T-helper 1 cell (primary cell): ENCODE results near the gene GTPBP4.
"Not testable (repeated sequence)": the region's sequence is repeated elsewhere in the genome, so short reads cannot be mapped to it uniquely, and the experiment has no call there.

Experiments
- DNase-seq, 5 donors: peaks; one replicate each; pipeline ENCODE4 v3.0.0-alpha.2; 2012 to 2020

The GTPBP4 gene

GRCh38 chr10:992871-993270 is 4.6 kb downstream of the GTPBP4 start:
- no peak for DNase-seq

GRCh38 chr10:994836-995558 is 6.8 kb downstream of the GTPBP4 start:
- DNase-seq, result no peak

- no peak for DNase-seq
Measured at GRCh38 chr10:995559-995926, 7.3 kb downstream of the GTPBP4 start.

- DNase-seq, result no peak
Measured at GRCh38 chr10:996031-996430, 7.8 kb downstream of the GTPBP4 start.

- DNase-seq, result no peak
Measured at GRCh38 chr10:997266-998022, 9.2 kb downstream of the GTPBP4 start.

DNA sequence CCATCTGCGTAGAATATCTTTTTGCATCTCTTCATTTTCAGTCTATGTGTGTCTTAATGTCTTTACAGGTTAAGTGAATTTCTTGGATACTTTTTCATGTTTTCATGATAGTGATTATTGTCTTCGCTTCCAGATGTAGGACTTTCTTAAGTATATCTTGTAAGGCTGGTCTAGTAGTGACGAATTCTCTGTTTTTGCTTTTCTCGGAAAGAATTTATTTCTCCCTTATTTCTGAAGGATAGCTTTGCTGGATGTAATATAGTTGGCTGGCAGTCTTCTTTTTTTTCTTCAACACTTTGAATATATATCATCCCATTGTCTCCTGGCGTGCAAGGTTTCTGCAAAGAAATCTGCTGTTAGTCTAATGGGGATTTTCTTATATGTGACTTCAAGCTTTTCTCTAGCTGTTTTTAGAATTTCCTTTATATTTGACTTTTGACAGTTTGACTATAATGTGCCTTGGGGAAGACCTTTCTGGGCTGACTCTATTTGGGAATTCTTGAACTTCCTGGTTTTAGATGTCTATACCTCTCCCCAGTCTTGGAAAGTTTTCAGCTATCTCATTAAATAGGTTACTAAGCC is 14.3 kb downstream of the GTPBP4 start:
- DNase-seq, result no peak

DNA sequence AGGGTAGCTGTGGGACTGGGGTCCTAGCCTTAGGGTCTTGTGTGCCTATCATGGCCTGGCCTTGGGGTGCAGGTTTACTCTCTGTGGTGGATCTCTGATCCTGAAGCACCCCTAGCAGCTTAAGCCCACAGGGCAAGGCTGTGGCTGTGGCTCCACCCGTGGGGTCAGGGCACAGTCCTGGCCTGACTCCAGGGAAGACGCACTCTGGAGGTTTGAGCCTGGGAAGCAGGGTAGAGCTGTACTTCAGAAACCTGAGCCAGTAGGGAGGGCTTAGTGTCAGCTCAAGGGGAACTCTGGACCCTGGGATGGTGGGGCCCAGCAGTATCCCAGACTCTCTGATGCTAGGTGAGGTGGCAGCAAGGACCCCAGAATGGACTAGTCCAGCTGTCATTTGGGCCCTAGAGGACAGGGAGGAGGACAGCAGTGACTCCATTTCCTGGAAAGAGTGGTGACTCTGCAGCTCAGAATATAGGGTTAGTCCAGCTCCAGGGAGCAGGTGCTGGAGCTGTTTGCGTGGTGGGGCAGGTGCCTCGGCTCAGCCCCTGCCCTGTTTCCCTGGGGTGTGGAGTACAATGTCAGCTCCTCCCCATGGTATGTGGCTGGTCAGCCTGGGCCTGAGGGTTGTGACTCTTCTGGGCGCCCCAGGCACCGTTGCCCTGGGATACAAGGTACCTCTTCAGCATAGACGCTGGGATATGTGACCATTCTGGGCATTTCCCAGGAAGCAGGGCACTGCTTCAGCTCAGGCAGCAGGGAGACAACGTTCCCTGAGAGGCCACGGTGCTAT is 15.8 kb downstream of the GTPBP4 start:
- DNase-seq, result no peak

- DNase-seq, result no peak
Measured at GRCh38 chr10:1006573-1006972, 18.3 kb downstream of the GTPBP4 start.

GRCh38 chr10:1007583-1007982 is 19.3 kb downstream of the GTPBP4 start:
- DNase-seq, result no peak

DNA sequence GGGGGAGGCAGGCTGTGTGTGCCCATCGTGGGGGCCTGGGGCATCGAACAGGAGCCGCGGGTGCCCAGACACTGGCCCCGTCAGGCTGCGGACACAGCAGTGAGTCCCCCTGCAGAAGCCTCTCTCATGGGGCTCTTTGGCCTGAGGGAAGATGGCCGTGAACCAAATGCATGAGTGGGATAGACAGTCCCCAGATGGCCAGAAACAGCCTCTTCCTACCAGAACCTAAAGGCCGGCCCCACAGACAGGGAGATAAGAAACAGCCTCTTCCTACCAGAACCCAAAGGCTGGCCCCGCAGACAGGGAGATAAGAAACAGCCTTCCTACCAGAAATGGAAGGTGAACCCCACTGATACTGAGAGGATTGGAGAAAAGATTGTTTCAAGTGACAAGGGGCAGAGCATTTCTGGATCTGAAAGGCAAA is 20.8 kb downstream of the GTPBP4 start:
- DNase-seq, result no peak

DNA sequence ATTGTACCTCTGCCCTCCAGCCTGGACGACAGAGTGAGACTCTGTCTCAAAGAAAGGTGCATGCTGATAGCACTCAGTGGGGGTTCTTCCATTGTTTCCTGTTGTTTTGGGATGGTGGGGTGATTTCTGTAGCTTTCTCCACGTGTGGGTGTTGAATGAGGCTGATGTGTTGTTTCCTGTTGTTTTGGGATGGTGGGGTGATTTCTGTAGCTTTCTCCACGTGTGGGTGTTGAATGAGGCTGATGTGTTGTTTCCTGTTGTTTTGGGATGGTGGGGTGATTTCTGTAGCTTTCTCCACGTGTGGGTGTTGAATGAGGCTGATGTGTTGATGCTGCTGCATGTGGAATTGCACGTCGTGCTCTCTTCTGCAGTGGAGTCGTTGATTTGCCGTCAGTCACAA is 21.7 kb downstream of the GTPBP4 start:
- not testable (repeated sequence) for DNase-seq

GRCh38 chr10:1010703-1011102 is 22.5 kb downstream of the GTPBP4 start:
- DNase-seq, result no peak

GRCh38 chr10:1011696-1012095 is 23.5 kb downstream of the GTPBP4 start:
- no peak for DNase-seq

DNA sequence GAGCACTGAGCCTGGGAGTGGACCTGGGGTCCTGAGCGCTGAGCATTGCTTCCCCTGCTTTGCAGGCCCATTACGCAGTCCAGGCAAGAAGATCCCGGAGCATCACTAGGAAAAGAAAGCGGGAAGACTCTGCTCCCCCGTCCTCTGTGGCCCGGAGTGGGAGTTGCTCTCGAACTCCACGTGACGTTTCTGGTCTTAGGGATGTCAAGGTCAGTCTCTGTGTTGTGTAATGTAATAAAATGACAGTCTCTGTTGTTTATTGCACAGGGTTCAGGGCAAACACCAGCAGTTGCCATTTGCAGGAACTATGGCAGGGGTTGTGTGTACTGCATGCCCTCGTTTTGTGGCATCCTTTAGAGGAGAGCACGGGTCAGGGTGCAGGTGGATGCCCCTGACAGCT is 27.5 kb downstream of the GTPBP4 start:
- no peak for DNase-seq

- no peak for DNase-seq
Measured at GRCh38 chr10:1019362-1019761, 31.1 kb downstream of the GTPBP4 start.

DNA sequence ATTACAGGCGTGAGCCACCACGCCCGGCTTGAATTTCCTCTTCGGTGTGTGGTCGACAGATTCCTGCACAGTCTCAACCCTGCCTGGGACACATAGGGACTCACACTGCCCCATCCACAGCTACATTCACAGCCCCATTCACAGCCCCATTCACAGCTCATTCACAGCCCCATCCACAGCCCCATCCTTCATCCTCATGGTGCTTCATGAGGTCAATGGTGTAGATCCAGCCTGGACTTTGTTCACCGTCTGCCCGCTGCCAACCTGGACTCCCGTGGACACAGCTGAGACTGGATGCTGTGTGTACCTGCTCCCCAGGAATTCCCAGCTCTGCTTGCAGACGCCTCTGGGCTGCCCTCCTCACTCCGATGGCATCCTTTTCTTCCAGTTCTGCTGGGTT is 32.2 kb downstream of the GTPBP4 start:
- no peak for DNase-seq

DNA sequence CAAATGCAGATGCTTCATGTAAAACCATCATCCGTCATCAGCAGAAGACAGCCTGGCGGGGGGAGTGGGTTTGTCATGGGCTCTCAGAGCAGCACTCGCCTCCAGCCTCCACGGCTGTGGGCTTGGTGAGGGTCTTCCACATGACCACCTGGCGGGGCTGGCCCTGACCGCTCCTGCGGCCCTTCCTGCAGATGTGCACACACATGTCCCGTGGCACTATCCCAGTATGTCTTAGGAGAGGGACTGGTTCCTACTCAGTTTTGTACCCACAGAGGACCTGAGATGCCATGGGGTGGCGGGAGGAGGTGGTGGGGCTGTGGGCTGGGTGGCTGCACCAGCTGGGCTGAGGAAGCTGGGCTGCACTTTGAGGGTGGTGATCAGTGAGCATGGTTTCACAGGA is 32.7 kb downstream of the GTPBP4 start:
- DNase-seq, result no peak

DNA sequence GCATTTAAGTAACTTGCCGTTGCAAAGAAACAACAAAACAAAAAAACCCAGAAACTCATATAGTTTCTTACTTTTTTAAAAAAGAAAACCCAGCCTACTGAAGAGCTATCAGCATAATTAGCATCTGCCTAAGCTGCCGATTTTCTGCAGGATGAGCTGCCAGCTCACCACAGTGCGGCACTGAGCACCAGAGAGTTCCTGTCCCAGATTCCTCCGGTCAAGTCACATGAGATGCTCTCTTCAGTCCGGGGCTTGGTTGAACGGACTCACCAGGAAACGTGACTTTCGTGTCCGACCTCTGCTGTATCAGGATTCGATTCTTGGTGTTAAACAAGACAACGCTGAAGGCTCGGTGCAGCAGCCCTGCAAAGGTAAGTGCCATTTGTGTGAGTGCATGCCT is 34.2 kb downstream of the GTPBP4 start:
- no peak for DNase-seq

DNA sequence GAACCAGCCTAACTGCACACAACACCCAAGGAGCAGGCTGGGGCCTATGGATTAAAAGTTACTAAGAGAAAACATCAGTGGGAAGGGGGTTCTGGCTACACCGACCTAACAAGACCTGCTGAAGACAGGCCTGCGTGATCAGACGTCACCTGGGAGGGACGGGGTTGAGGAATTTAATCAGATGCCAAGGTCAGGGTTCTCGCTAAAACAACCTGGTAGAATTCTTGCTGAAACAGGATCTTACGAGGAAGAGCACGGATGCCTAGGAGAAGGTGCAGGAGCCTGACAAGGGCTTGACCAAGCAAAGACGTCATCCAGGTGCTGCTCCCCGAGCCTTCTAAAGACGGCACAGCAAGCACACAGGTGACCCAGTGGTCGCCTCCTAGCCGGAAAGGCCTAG is 35.9 kb downstream of the GTPBP4 start:
- no peak for DNase-seq

DNA sequence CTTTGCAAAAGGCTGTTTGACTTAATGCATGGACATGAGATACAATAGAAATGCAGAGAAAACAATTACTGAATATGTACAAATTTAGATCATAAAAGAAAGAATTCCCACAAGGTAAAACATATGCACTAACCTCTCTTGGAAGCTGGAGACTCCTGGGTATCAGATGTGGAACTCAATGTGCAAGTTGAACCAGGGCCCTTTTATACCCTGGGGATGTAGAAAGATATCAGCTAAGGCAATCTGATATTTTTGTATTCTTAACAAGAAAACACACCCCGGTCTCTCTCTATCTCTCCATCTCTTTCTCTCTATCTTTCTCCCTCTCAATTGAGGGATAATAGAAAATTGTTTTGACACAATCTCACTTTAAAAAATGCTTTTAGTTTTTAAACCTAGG is 37.4 kb downstream of the GTPBP4 start, which contains the start of gene IDI2:
IDI2 (minus strand) TSS at position 177 of the 400 bp plus-strand sequence. CDS start 1,136 bp downstream, outside the sequence.
- DNase-seq, result no peak

GRCh38 chr10:1026578-1026977 is 38.3 kb downstream of the GTPBP4 start:
- DNase-seq, result no peak

DNA sequence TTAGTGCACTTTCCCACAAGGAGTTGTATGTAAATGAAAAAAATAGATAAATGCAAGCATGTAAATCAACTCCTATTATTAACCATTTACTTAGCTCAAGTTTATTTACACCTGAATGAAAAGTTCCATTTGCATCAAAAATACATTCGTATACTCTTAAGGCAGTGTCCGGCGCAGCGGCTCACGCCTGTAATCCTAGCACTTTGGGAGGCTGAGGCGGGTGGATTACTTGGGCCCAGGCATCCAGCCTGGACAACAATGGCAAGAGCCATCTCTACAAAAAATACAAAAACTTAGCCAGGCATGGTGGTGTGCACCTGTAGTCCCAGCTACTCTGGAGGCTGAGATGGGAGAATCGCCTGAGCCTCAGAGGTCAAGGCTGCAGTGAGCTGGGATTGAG is 41.6 kb downstream of the GTPBP4 start:
- DNase-seq, result no peak

GRCh38 chr10:1033601-1034000 is 45.4 kb downstream of the GTPBP4 start:
- DNase-seq, result no peak
